Activated T-helper 9 cell treated with anti-CD3 and anti-CD28 coated beads, Interleukin-2, amount 50 U/mL, for 16 hours (primary cell): ENCODE results near the gene ABCF1.
A peak's percentile ranks its signal among the peaks of the same experiment; 100 is the strongest.

Experiments used
- DNase-seq: peaks from one replicate; pipeline ENCODE4 v3.0.0-alpha.2; 2020; ENCODE audit warnings: low read depth

ABCF1 gene

DNA sequence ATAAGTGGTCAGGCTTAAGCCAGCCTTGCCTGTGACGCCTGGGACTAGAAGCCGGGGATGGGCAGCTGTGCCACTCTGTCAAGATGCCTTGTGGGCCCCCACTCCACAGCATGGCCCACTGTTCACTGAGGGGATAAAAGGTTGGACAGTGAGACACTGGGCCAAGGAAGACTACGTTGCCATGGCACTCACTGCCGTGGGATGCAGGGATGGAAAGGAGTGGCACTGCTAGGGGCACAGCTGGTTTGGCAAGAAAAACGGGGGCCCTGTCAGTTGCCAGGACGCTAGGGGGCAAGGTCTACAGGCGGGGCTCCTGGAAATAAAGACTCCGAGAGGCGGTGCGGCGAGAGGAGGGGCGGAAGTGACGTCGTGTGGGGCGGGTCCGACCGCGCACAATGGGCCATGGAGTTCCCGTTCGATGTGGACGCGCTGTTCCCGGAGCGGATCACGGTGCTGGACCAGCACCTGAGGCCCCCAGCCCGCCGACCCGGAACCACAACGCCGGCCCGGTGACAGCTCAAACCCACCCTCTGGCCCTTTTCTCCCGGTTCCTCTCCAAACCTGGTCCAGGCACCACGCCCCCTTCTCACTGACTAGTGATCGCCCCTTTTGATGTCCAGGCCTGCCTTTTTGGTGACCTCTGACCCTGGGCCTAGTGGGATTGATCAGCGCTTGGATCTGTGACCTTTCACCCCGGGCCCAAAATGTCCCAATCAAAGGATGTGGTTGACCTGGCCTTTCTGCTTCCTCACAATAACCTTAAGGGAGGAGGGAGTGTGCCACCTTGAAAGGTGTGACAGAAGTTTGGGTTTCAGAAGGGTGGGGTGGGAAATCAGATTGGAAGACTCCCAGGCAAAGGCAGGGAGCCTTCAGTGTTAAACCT, 55.5 kb downstream of the ABCF1 start, which contains the start of gene ATAT1:
ATAT1 (plus strand) TSS at position 391 of the 883 bp plus-strand sequence.
- DNase-seq: peak; percentile 83

DNA sequence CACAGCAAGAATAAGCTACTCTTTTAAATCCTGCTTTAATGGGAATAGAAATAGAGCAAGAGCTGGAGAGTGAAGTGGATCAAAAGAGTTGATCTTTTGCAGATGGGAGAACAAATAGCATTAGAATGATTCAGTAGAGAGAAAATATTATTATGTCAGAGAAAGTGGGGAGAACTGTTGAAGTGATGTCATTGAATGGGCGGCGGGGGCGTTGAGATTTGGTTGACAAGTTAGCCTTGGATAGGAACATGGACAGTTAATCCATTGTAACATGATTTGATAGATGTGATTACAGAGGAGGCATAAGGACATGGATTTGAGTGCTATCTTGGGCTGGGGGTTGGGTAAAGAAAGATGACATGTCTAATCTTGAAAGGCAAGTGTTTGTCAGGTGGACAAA, 64.6 kb downstream of the ABCF1 start:
- DNase-seq: no peak

DNA sequence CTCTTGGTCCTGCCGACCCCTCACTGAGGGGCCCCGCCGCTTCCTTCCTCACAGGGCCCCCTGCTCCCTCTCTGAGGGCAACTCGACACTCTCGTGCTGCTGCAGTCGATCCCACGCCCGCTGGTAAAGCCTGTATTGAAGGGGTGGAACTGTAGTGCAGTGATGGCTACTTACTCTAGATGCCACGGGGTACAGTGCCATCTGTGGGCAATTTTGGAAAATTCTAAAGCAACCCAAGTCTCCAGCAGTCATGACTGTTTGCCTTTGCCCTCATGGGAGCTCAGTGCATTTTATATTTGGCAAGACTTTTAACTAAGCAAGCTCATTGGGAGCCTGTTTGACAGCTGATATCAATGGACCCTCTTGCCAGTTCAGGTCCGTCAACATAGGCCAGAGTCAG, 69.2 kb downstream of the ABCF1 start:
- no peak for DNase-seq

DNA sequence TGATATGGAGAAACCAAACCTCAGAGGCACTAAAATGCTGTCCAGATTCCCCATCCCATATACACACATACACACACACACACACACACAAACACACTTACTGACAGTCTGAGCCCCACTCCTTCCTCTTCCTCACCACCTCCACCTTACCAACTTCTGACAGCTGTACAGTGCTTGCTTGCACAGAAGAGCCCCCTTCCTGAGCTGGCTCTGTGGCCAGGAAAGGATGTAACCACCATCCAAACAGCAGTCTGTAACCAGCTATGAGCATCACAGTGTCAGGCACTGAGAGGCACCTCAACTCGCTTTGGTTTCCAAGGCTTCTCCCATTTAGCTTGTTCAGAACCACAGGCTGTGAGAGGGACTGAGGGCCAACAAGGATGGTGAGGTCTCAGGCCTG, 69.8 kb downstream of the ABCF1 start:
- no peak for DNase-seq
